ENCODE results near the gene DAZAP1. TPM values are rescaled to one million over a fixed set of nuclear protein-coding genes. Genes with fewer than 3 reads are reported as not detected.

DAZAP1 gene
- polyA plus RNA-seq, 2 donors, result 64.9 to 75.3 TPM

GRCh38 chr19:1392407-1392806 lies 15.0 kb upstream of the DAZAP1 start:
- WGBS, 2 donors, result 94 to 98% methylated on average over 15 of the region's 15 CpGs
- Histone ChIP-seq H3K4me3 (ENCODE audit: low read depth in 1 of 2, low read length in 2 of 2) (no peak overlapping the region), H3K4me1 (ENCODE audit: control insufficient read depth in 2 of 2, insufficient read depth in 2 of 2, low read length in 1 of 2) (peaks cover 6 to 28% of the 10 kb centered on the region in 2 donors), H3K36me3 (ENCODE audit: control insufficient read depth in 2 of 2, insufficient read depth in 2 of 2, low read length in 1 of 2) (peaks cover 14 to 36% of the 10 kb centered on the region in 2 donors), H3K27me3 (ENCODE audit: control insufficient read depth in 1 of 2, insufficient read depth in 2 of 2, low read length in 2 of 2) (no peaks in the 10 kb centered on the region), H3K27ac (ENCODE audit: low read depth in 2 of 2, low read length in 1 of 2) (no peak overlapping the region), H3K9me3 (ENCODE audit: control insufficient read depth in 2 of 2, insufficient read depth in 1 of 2, low read depth in 1 of 2, low read length in 1 of 2) (peaks cover 0 to 2% of the 10 kb centered on the region in 2 donors)

- Histone ChIP-seq H3K27me3 (ENCODE audit: control insufficient read depth in 1 of 2, insufficient read depth in 2 of 2, low read length in 2 of 2) (no peaks in the 10 kb centered on the region), H3K4me1 (ENCODE audit: control insufficient read depth in 2 of 2, insufficient read depth in 2 of 2, low read length in 1 of 2) (peaks cover 6 to 28% of the 10 kb centered on the region in 2 donors), H3K4me3 (ENCODE audit: low read depth in 1 of 2, low read length in 2 of 2) (no peak overlapping the region), H3K27ac (ENCODE audit: low read depth in 2 of 2, low read length in 1 of 2) (no peak overlapping the region), H3K36me3 (ENCODE audit: control insufficient read depth in 2 of 2, insufficient read depth in 2 of 2, low read length in 1 of 2) (peaks cover 14 to 33% of the 10 kb centered on the region in 2 donors), H3K9me3 (ENCODE audit: control insufficient read depth in 2 of 2, insufficient read depth in 1 of 2, low read depth in 1 of 2, low read length in 1 of 2) (peaks cover 0 to 2% of the 10 kb centered on the region in 2 donors)
- 94% methylated on average over 37 of the region's 37 CpGs for WGBS, 2 donors
Observed at GRCh38 chr19:1392939-1393530, 14.4 kb upstream of the DAZAP1 start.

- Histone ChIP-seq H3K27me3 (ENCODE audit: control insufficient read depth in 1 of 2, insufficient read depth in 2 of 2, low read length in 2 of 2) (no peaks in the 10 kb centered on the region), H3K4me3 (ENCODE audit: low read depth in 1 of 2, low read length in 2 of 2) (no peak overlapping the region), H3K4me1 (ENCODE audit: control insufficient read depth in 2 of 2, insufficient read depth in 2 of 2, low read length in 1 of 2) (peaks cover 6 to 28% of the 10 kb centered on the region in 2 donors), H3K27ac (ENCODE audit: low read depth in 2 of 2, low read length in 1 of 2) (peak overlapping the region; percentile 25 to 79), H3K9me3 (ENCODE audit: control insufficient read depth in 2 of 2, insufficient read depth in 1 of 2, low read depth in 1 of 2, low read length in 1 of 2) (peaks cover 0 to 2% of the 10 kb centered on the region in 2 donors), H3K36me3 (ENCODE audit: control insufficient read depth in 2 of 2, insufficient read depth in 2 of 2, low read length in 1 of 2) (peaks cover 10 to 26% of the 10 kb centered on the region in 2 donors)
- 62 to 68% methylated on average over 17 of the region's 17 CpGs for WGBS, 2 donors
Observed at GRCh38 chr19:1393841-1394240, 13.5 kb upstream of the DAZAP1 start.

GRCh38 chr19:1394252-1395193 lies 12.9 kb upstream of the DAZAP1 start:
- Histone ChIP-seq H3K9me3 (ENCODE audit: control insufficient read depth in 2 of 2, insufficient read depth in 1 of 2, low read depth in 1 of 2, low read length in 1 of 2) (no peaks in the 10 kb centered on the region), H3K4me1 (ENCODE audit: control insufficient read depth in 2 of 2, insufficient read depth in 2 of 2, low read length in 1 of 2) (peaks cover 6 to 28% of the 10 kb centered on the region in 2 donors), H3K27me3 (ENCODE audit: control insufficient read depth in 1 of 2, insufficient read depth in 2 of 2, low read length in 2 of 2) (no peaks in the 10 kb centered on the region), H3K27ac (ENCODE audit: low read depth in 2 of 2, low read length in 1 of 2) (peak overlapping the region in 1 of 2 donors; percentile 13), H3K4me3 (ENCODE audit: low read depth in 1 of 2, low read length in 2 of 2) (no peak overlapping the region), H3K36me3 (ENCODE audit: control insufficient read depth in 2 of 2, insufficient read depth in 2 of 2, low read length in 1 of 2) (peaks cover 5 to 19% of the 10 kb centered on the region in 2 donors)
- WGBS, 2 donors, result 43 to 48% methylated on average over 38 to 43 of the region's 43 CpGs

GRCh38 chr19:1395194-1396018 lies 12.0 kb upstream of the DAZAP1 start:
- no peaks in the 10 kb centered on the region for H3K27me3 ChIP-seq (ENCODE audit: control insufficient read depth in 1 of 2, insufficient read depth in 2 of 2, low read length in 2 of 2)
- peaks cover 4 to 14% of the 10 kb centered on the region in 2 donors for H3K36me3 ChIP-seq (ENCODE audit: control insufficient read depth in 2 of 2, insufficient read depth in 2 of 2, low read length in 1 of 2)
- H3K4me1 ChIP-seq (ENCODE audit: control insufficient read depth in 2 of 2, insufficient read depth in 2 of 2, low read length in 1 of 2), result peaks cover 6 to 28% of the 10 kb centered on the region in 2 donors
- no peak overlapping the region for H3K27ac ChIP-seq (ENCODE audit: low read depth in 2 of 2, low read length in 1 of 2)
- H3K9me3 ChIP-seq (ENCODE audit: control insufficient read depth in 2 of 2, insufficient read depth in 1 of 2, low read depth in 1 of 2, low read length in 1 of 2), result no peaks in the 10 kb centered on the region
- H3K4me3 ChIP-seq (ENCODE audit: low read depth in 1 of 2, low read length in 2 of 2), result no peak overlapping the region
- WGBS, 2 donors, result 50 to 52% methylated on average over 52 of the region's 52 CpGs

GRCh38 chr19:1396019-1396767 lies 11.2 kb upstream of the DAZAP1 start:
- H3K9me3 ChIP-seq (ENCODE audit: control insufficient read depth in 2 of 2, insufficient read depth in 1 of 2, low read depth in 1 of 2, low read length in 1 of 2), result no peaks in the 10 kb centered on the region
- no peaks in the 10 kb centered on the region for H3K27me3 ChIP-seq (ENCODE audit: control insufficient read depth in 1 of 2, insufficient read depth in 2 of 2, low read length in 2 of 2)
- H3K27ac ChIP-seq (ENCODE audit: low read depth in 2 of 2, low read length in 1 of 2), result no peak overlapping the region
- peaks cover under 1 to 7% of the 10 kb centered on the region in 2 donors for H3K36me3 ChIP-seq (ENCODE audit: control insufficient read depth in 2 of 2, insufficient read depth in 2 of 2, low read length in 1 of 2)
- H3K4me3 ChIP-seq (ENCODE audit: low read depth in 1 of 2, low read length in 2 of 2), result no peak overlapping the region
- WGBS, 2 donors, result 35 to 39% methylated on average over 23 to 25 of the region's 25 CpGs
- H3K4me1 ChIP-seq (ENCODE audit: control insufficient read depth in 2 of 2, insufficient read depth in 2 of 2, low read length in 1 of 2), result peaks cover 10 to 28% of the 10 kb centered on the region in 2 donors

GRCh38 chr19:1396768-1397679 lies 10.4 kb upstream of the DAZAP1 start:
- no peak overlapping the region for H3K4me3 ChIP-seq (ENCODE audit: low read depth in 1 of 2, low read length in 2 of 2)
- WGBS, 2 donors, result 60 to 70% methylated on average over 40 to 42 of the region's 42 CpGs
- no peak overlapping the region for H3K27ac ChIP-seq (ENCODE audit: low read depth in 2 of 2, low read length in 1 of 2)
- H3K4me1 ChIP-seq (ENCODE audit: control insufficient read depth in 2 of 2, insufficient read depth in 2 of 2, low read length in 1 of 2), result peaks cover 14 to 28% of the 10 kb centered on the region in 2 donors
- H3K27me3 ChIP-seq (ENCODE audit: control insufficient read depth in 1 of 2, insufficient read depth in 2 of 2, low read length in 2 of 2), result no peaks in the 10 kb centered on the region
- H3K36me3 ChIP-seq (ENCODE audit: control insufficient read depth in 2 of 2, insufficient read depth in 2 of 2, low read length in 1 of 2), result peaks cover 0 to 7% of the 10 kb centered on the region in 2 donors
- H3K9me3 ChIP-seq (ENCODE audit: control insufficient read depth in 2 of 2, insufficient read depth in 1 of 2, low read depth in 1 of 2, low read length in 1 of 2), result no peaks in the 10 kb centered on the region

- Histone ChIP-seq H3K4me1 (ENCODE audit: control insufficient read depth in 2 of 2, insufficient read depth in 2 of 2, low read length in 1 of 2) (peaks cover 14 to 31% of the 10 kb centered on the region in 2 donors), H3K36me3 (ENCODE audit: control insufficient read depth in 2 of 2, insufficient read depth in 2 of 2, low read length in 1 of 2) (peaks cover 0 to 7% of the 10 kb centered on the region in 2 donors), H3K27ac (ENCODE audit: low read depth in 2 of 2, low read length in 1 of 2) (no peak overlapping the region), H3K4me3 (ENCODE audit: low read depth in 1 of 2, low read length in 2 of 2) (no peak overlapping the region), H3K9me3 (ENCODE audit: control insufficient read depth in 2 of 2, insufficient read depth in 1 of 2, low read depth in 1 of 2, low read length in 1 of 2) (no peaks in the 10 kb centered on the region), H3K27me3 (ENCODE audit: control insufficient read depth in 1 of 2, insufficient read depth in 2 of 2, low read length in 2 of 2) (no peaks in the 10 kb centered on the region)
- WGBS, 2 donors, result 86 to 90% methylated on average over 9 of the region's 9 CpGs
Observed at GRCh38 chr19:1397838-1398237, 9.5 kb upstream of the DAZAP1 start.
